Fibroblast of skin of left quadriceps (primary cell): Measurements from ENCODE around the gene SPCS3.
"Not testable (repeated sequence)": the region's sequence is repeated elsewhere in the genome, so short reads cannot be mapped to it uniquely, and the experiment has no call there.

Experiments
- DNase-seq, 2 experiments: peaks; one replicate each; pipeline ENCODE4 v3.0.0-alpha.2; 2013; ENCODE audit warnings: low read depth in 2 of 2

Gene SPCS3

DNA sequence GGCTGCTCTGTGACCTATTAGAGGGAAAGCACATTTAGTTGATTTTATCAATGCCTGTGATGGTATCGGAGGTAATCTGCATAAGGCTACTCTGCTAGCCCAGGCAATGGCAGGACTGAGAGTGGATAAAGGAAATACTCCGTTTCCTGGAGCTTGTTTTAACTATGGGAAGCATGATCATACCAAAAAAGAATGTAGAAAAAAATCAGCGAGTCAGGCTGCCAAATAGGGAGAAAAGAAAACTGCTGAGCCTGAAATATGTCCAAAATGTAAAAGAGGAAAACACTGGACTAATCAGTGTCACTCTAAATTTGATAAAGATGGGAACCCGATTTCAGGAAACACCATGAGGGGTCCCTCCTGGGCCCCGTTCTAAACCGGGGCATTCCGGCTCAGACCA, 25.6 kb downstream of the SPCS3 start:
- not testable (repeated sequence) for DNase-seq

DNA sequence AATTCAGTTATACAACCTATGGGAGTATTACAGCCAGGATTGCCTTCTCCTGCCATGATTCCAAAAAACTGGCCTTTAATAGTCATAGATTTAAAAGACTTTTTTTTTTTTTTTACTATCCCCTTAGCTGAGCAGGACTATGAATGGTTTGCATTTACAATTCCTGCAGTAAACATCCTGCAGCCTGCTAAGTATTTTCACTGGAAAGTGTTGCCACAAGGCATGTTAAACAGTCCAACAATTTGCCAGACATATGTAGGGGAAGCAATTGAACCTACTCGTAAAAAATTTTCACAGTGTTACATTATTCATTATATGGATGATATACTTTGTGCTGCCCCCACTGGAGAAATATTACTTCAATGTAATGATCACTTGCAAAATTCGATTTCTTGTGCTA, 27.1 kb downstream of the SPCS3 start:
- DNase-seq: peak in 1 of 2 experiments; percentile 31

DNA sequence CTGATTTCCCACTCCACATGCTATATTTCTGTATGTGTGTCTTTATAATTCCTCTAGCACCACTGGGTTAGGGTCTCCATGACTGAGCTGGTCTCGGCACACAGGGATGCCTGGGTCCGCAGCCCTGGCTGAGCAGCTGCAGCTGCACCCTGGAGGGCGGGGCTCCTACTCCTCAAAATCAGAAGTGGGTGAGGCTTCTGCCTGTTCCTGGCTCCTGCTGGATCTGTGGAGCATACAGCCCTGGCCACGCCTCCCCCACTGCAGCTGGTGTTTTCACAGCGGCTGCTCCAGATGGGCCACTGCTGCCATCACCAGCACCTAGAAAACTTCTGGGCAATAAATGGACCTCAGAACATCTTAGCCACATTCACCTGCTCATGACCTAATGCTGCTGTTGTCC, 30.9 kb downstream of the SPCS3 start:
- no peak for DNase-seq

DNA sequence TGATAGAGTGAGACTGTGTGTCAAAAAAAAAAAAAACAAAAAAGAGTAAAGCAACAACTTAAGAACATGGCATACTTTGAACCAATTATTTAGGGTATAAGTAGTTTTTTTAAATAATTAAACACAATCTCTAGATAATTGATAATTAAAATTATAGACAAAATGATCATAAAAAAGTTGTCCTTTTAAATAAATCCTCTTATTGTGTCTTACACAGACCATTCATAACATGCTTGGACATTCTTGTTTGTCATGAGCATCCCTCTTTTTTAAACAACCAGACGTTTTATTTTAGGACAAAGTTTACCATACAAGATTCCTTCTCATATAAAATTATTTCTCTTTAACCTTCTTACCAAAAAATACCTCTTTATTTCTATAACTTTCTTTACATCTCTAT, 35.1 kb downstream of the SPCS3 start:
- DNase-seq: no peak

DNA sequence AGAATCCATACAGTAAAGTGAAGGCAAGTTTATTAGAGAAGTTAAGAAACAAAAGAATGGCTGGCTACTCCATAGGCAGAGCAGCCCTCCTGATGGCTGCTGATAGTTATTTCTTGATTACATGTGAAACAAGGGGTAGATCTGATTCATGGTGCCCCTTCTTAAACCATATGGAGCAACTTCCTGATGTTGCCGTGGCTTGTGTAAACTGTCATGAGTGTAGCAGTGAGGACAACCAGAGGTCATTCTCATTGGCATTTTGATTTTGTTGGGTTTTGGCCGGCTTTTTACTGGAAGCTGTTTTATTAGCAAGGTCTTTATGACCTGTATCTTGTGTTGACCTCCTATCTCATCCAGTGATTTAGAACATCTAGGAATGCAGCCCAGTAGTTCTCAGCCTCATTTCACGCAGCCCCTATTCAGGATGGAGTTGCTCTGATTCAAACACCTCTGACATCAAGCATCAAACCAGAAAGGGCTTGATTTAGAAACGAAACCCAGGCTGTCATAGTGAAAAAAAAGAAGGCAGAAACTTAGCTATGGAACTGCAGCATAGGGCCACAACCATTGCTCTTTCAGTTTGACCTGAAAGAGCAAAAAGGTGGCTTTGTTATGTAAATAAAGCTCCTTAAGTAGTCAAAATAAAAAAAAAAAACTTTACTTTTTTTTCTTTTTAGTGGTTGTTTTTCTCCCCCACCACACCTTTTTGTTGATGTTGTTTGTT, 37.8 kb downstream of the SPCS3 start:
- no peak for DNase-seq

DNA sequence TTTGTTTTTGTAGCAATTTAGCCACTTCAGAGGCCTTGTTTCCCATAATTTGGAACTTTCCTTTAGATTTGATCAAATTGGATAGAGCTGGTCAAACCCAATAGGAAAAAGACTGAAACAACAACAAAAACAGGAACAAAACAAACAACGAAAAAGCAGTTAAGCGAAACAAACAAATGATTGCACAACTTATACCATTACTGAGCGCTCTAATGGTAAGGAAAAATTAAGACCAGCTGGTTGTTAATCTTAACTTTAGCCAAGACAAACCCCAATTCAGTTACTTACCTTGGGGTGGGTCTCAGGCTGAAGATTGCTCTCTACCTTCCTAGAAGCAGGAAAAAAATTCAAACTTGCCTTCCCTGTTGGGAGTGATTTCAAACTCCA, 38.3 kb downstream of the SPCS3 start:
- no peak for DNase-seq

DNA sequence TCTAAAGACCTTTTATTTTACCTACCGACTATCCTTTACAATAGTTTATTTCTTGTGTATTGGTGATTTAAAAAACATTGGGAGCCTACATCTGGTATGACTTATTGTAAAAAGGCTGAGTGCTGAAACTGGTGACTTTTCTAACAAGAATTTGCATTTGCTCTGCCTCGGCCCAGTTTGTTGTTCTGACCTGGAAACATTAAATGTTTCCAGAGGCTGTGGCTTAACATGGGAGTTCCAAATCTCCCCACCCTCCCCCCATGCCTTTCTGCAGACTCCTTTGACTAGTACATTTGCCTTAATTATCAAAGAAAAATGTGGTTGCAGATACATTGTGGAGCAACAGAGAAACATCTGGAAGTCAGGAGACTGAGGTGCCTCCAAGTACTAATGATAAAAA, 39.8 kb downstream of the SPCS3 start:
- DNase-seq: peak; percentile 93 to 94

DNA sequence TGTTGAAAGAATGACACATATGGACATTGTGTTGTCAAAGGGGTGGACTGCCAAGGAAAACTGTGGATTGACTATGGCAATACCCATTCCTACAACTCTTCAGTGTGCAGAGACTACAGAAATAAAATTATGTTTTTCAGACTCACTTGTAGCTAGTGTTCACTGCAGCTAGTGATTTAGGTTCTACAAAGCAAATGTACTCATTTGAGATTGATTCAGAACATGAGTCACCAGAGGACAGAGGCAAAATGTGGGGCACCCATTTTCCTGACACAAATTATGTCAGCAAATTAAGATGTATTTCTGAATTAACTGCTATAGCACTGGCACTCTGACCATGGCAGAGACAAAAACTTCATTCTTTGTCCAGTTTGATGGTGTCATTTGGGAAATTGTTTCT, 40.7 kb downstream of the SPCS3 start:
- DNase-seq: no peak

DNA sequence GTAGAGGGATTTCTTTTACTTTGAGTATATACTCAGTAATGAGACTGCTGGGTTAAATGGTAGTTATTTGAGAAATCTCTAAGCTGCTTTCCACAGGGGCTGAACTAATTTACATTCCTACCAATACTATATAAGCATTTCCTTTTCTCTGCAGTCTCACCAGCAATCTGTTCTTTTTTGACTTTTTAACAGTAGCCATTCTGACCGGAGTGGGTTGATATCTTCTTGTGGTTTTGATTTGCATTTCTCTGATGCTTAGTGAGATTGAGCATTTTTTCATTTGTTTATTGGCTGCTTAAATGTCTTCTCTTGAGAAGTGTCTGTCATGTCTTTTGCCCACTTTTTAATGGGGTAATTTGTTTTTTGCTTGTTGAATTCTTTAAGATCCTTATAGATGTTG, 43.3 kb downstream of the SPCS3 start:
- no peak for DNase-seq

DNA sequence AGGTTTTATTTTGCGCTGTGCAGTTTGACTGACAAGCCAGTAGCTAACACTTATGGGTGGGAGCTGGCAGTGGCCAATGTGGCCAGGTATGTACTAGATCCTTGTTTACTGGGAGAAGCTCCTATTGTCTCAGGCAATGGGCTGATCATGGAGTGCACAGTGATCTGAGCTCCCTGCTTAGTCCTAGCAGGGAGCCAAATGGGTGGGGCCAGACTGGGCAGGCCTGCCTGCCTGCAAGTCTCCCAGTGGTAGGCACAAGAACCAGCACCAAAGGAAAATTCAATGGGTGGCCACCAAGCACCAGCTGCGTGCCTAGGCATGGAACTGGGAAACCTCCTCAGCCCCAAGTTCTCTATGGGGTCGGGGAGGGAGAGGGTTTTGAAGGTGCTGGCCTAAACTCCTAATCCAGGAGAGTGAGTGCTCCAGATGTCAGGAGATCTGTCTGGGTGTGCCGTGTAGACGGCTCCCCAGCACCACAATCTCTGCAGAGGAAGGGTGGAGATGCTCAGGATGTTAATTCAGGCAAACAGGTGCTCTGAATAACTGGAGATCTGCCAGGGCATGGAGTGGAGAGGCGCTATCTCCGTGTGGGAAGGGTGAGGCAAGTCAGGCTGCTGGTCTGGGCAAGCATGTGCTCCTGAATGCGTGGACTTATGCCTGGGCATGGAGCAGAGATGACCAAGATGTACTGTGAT, 48.2 kb downstream of the SPCS3 start:
- DNase-seq: no peak

DNA sequence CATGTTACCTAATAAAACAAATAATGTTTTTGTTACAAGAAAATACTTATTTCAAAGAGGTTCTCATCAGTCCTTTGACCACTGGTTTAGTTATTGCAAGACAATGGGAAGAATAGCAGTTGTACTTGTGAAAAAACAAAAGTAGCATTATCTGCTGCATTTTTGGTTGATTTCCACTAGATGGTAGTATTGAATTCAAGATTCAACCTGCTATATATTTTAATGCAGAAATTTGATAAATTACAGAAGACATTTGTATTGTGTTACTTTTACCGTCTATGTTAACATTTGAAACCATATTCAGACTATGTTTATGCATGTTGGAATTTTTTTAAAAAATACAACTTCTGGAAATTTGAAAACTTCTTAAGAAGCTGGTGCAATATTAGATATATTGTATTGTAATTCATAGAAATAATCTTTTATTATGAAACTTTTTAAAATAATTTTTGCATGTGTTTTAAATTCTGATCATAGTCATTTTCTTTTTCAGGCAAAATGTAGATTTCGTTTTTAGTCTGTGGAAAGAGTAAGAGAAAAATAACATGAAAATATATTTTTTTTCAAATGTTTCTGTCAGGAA, 56.4 kb downstream of the SPCS3 start:
- DNase-seq: no peak

DNA sequence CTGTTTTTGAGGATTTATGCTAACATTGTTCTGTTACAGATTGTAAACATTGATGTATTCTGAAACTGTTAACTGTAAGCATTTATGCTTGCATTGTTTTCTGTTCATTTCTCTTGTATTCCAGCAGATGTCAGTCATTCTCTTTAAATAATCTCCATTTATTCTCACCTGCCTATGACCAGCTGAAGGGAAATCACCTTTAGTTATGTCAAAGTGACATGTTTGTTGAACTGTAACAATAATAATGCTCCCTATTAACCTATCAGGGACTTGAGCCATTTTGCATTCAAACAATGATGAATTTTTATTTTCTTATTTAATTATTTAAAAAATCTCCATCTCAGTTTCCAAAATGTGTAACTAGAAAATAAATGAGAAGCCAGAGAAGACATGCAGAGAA, 58.0 kb downstream of the SPCS3 start:
- DNase-seq: no peak

DNA sequence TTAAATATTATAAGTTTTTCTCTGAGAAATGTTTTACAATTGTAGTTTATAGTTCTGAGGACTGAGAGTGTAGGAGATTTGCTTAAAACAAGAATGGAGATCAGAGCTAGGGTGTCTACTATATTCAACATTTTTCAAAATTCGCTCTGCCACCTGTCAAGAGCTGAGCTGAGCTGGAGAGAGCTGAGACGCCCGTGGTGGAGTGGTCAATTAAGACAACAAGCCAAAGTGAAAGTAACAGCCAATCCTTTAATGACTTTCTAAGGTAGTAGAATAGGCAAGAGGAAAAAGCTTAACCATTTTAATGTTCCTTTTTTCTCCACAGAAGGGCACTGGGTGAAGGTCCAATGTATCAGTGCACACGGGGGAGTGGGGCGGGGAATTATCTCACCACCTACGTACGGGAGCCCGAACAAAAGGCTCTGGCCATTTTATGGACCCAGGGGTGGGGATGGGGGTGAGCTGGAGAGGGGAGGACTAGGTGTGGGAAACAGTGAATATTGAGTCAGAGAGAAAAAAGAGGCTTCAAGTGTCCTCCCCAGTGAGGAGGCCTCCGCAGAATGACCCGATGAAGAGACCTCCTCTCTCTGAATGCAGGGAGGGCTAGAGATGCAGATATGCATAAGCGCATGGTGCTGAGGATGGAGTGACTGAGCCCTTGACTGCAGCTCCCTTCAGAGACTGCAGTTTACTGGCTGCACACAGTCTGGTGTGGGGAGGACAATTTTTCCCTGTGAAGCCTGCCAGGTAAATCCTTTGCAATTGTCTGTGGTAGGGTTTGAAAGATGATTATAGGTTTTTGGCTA, 60.8 kb downstream of the SPCS3 start:
- no peak for DNase-seq
